Lung (tissue), 12 donors: ENCODE measurements around the gene SLC22A23. TPM values are rescaled to one million over a fixed set of nuclear protein-coding genes. Genes with fewer than 3 reads are reported as not detected.

ENCODE experiments used
- ATAC-seq: fragments of 200-7000 bp; cut with Tn5 transposase; one replicate; pipeline ENCODE4 v1.9.1; 2020; ENCODE audit warnings: moderate number of reproducible peaks; ENCODE audit not compliant: insufficient read depth, low FRiP score
- DNase-seq, 3 donors: peaks; one replicate each; pipeline ENCODE4 v3.0.0-alpha.2; 2013 to 2017
- H3K27ac ChIP-seq, 2 donors: one replicate each; pipeline ENCODE4 v1.5.1; 2013; ENCODE audit warnings: mild to moderate bottlenecking in 2 of 2, moderate library complexity in 2 of 2, control low read depth in 1 of 2, inconsistent platforms in 1 of 2, low read depth in 1 of 2, low read length in 1 of 2
- H3K27me3 ChIP-seq, 3 donors: one replicate each; pipeline ENCODE4 v1.5.1; 2013; ENCODE audit warnings: low read length in 2 of 3; ENCODE audit not compliant: control insufficient read depth in 3 of 3, insufficient read depth in 3 of 3
- H3K36me3 ChIP-seq, 4 donors: one replicate each; pipeline ENCODE4 v1.5.1; 2013; ENCODE audit warnings: low read length in 4 of 4, mild to moderate bottlenecking in 1 of 4, moderate library complexity in 1 of 4; ENCODE audit not compliant: control insufficient read depth in 4 of 4, insufficient read depth in 4 of 4
- H3K4me1 ChIP-seq, 5 donors: one replicate each; pipeline ENCODE4 v1.5.1; 2013; ENCODE audit warnings: low read length in 5 of 5, mild to moderate bottlenecking in 2 of 5, moderate library complexity in 1 of 5; ENCODE audit not compliant: control insufficient read depth in 5 of 5, insufficient read depth in 5 of 5
- H3K4me3 ChIP-seq: one replicate; pipeline ENCODE4 v1.5.1; 2013; ENCODE audit warnings: mild to moderate bottlenecking, control low read depth, moderate library complexity
- H3K9ac ChIP-seq, 2 donors: one replicate each; pipeline ENCODE4 v1.5.1; 2013; ENCODE audit warnings: low read length in 2 of 2, control low read depth in 1 of 2; ENCODE audit not compliant: insufficient read depth in 1 of 2
- H3K9me3 ChIP-seq, 4 donors: one replicate each; pipeline ENCODE4 v1.5.1; 2013; ENCODE audit warnings: low read length in 3 of 4, mild to moderate bottlenecking in 1 of 4, moderate library complexity in 1 of 4; ENCODE audit not compliant: control insufficient read depth in 4 of 4, insufficient read depth in 3 of 4
- CTCF ChIP-seq: IDR thresholded peaks from 2 replicates; pipeline ENCODE4 v1.5.1; 2012; ENCODE audit warnings: mild to moderate bottlenecking; ENCODE audit errors: control extremely low read depth, extremely low read depth
- WGBS, 2 donors: extraction: QIAGEN DNeasy Blood & Tissue Kit; methylation state at CpG; one replicate each; pipeline ENCODE4 v1.1.7; 2013; 5-methylcytosine and 5-hydroxymethylcytosine counted together
- polyA plus RNA-seq, 2 donors: library from polyadenylated mRNA; stranded (reverse); fragments of 200-250 nt; gene quantifications; one replicate each; pipeline ENCODE4 v1.2.1, GENCODE V29; 2013
- total RNA-seq, 2 donors: library from RNA; depleted of rRNA in 1 of 2; stranded (reverse); fragments of >200 nt in 1 of 2; gene quantifications; one replicate each; pipeline ENCODE4 v1.2.1, GENCODE V29; 2014 to 2021
- donor health status: control.
- donor health status: control.
- donor health status: Bipolar disorder and iron deficiency.
- donor health status: healthy.
- donor health status: DM: yes; HTN: yes; CAD: no.

The SLC22A23 gene
- total and polyA plus RNA-seq, 4 donors: 6.6 to 45.6 (median 24.1) TPM

GRCh38 chr6:3446184-3446583, 10.7 kb downstream of the SLC22A23 start:
- H3K4me3 ChIP-seq: no peak overlapping the region
- no peaks in the 10 kb centered on the region for H3K27me3 ChIP-seq
- ATAC-seq (no peak), DNase-seq (no peak)
- H3K27ac ChIP-seq: no peak overlapping the region
- H3K4me1 ChIP-seq: peaks cover 0 to 12% (median 0%) of the 10 kb centered on the region in 5 donors
- TF ChIP-seq CTCF: no peak
- no peak overlapping the region for H3K9ac ChIP-seq
- H3K36me3 ChIP-seq: peaks cover 0 to 7% (median 1%) of the 10 kb centered on the region in 4 donors
- 99 to 100% methylated on average over 4 of the region's 4 CpGs for WGBS, 2 donors
- H3K9me3 ChIP-seq: no peaks in the 10 kb centered on the region

DNA sequence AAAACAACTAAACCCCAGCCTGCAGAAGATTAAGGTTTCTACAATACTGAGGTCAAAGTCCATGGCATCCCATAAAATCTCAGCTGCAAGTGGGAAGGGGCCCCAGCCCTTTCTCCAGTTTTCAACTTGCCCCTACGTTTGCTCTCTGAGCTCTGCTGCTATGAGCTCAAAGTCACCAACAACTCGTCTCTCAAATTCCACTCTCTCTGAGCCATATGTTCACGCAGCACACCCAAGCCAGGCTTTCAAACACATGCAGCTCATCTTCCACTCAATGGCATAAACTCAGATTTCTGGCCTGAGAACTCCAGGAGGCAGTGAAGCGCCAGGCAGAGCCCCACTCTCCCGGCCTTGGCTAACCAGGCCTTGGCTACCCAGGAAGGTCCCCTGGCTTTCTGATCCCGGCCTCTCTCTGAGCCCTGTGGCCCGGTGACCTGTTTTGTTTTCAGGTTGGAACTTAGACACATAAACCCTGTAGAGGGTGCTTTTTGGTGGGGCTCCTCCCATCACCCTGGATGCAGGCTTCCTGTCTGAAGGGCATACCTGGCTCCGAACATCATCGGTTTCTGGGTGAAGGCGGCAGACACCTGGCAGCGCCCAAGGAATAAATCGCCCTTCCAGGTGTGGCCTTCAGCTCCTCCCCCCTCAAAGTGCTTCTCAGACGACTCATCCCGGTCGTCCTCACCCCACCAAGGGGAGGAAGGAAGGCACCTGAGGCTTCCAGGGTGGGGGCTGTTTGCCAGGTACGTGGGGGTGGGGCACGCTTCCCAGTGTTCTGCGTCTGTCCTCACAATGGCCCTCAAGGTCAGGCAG, 12.4 kb downstream of the SLC22A23 start:
- Histone ChIP-seq H3K27ac (no peak overlapping the region), H3K36me3 (peaks cover 0 to 5% (median 1%) of the 10 kb centered on the region in 4 donors), H3K9ac (no peak overlapping the region), H3K27me3 (no peaks in the 10 kb centered on the region), H3K4me3 (no peak overlapping the region), H3K9me3 (no peaks in the 10 kb centered on the region), H3K4me1 (peaks cover 0 to 4% (median 0%) of the 10 kb centered on the region in 5 donors)
- no peak for TF ChIP-seq CTCF
- WGBS, 2 donors: 91% methylated on average over 18 of the region's 18 CpGs
- no peak for DNase-seq
- ATAC-seq: no peak

DNA sequence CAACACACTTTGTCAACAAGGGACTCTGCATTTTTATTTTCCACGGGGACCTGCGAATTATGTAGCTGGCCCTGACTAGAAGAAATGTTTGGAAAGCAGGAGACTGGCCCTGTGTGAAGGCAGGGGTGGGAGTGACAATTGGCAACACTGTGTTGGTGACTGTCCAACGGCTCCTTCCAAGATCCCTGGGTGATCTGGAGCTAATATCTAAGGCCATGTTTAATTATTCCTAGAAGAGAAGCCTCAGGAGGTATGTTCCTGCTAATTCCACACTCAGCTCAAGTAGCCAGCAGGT, 13.7 kb downstream of the SLC22A23 start:
- Histone ChIP-seq H3K9me3 (no peaks in the 10 kb centered on the region), H3K9ac (no peak overlapping the region), H3K27ac (no peak overlapping the region), H3K27me3 (no peaks in the 10 kb centered on the region), H3K4me1 (peaks cover 0 to 9% (median 0%) of the 10 kb centered on the region in 5 donors), H3K36me3 (peaks cover 0 to 4% (median 1%) of the 10 kb centered on the region in 4 donors), H3K4me3 (no peak overlapping the region)
- DNase-seq (no peak), ATAC-seq (no peak)
- TF ChIP-seq CTCF: no peak
- WGBS, 2 donors: 54 to 69% methylated on average over 3 of the region's 3 CpGs
